Lower lobe of right lung (tissue), 2 donors: ENCODE data around the gene ZNF521. TPM values are rescaled to one million over a fixed set of nuclear protein-coding genes. Genes with fewer than 3 reads are reported as not detected.

Experiments
- ATAC-seq, 2 donors: fragments of 200-7000 bp; cut with Tn5 transposase; one replicate each; pipeline ENCODE4 v1.9.1; 2020 to 2022; ENCODE audit warnings: mild to moderate bottlenecking in 2 of 2, moderate library complexity in 2 of 2
- DNase-seq: peaks from one replicate; pipeline ENCODE4 v3.0.0-alpha.2; 2020
- H3K27ac ChIP-seq: fragments of 200-600 bp; one replicate; pipeline ENCODE4 v1.8.0; 2022
- H3K27me3 ChIP-seq: fragments of 200-600 bp; one replicate; pipeline ENCODE4 v1.8.0; 2022; ENCODE audit warnings: low read depth
- H3K36me3 ChIP-seq: fragments of 200-600 bp; one replicate; pipeline ENCODE4 v1.8.0; 2022; ENCODE audit warnings: mild to moderate bottlenecking
- H3K4me1 ChIP-seq: fragments of 200-600 bp; one replicate; pipeline ENCODE4 v1.8.0; 2022
- H3K4me3 ChIP-seq: fragments of 200-600 bp; one replicate; pipeline ENCODE4 v1.8.0; 2022; ENCODE audit warnings: mild to moderate bottlenecking
- H3K9me3 ChIP-seq: fragments of 200-600 bp; one replicate; pipeline ENCODE4 v1.8.0; 2022
- intact Hi-C: fragments of 100-400 bp; cut with DNase I; formaldehyde crosslinking; loops from one replicate; pipeline ENCODE4 v1.11.0; 2022
- total RNA-seq: library from RNA; stranded (reverse); fragmentation: NEBNext Ultra II Directional; extraction: Animal tissue kit (Norgen Biotek cat#: 25700); gene quantifications from one replicate; pipeline ENCODE4 v1.2.1, GENCODE V29; 2021
- TF ChIP-seq, protein P1 (sequence below): fragments of 200-600 bp; IDR thresholded peaks from one replicate; pipeline ENCODE4 v1.8.0; 2022; ENCODE audit warnings: antibody characterized with exemption, mild to moderate bottlenecking
- donor health status: DM: no; HTN: yes; CAD: no; lungs with severe emphysema.

ZNF521 gene
- total RNA-seq, 1 donor from 2014 or later, result 12.7 TPM

DNA sequence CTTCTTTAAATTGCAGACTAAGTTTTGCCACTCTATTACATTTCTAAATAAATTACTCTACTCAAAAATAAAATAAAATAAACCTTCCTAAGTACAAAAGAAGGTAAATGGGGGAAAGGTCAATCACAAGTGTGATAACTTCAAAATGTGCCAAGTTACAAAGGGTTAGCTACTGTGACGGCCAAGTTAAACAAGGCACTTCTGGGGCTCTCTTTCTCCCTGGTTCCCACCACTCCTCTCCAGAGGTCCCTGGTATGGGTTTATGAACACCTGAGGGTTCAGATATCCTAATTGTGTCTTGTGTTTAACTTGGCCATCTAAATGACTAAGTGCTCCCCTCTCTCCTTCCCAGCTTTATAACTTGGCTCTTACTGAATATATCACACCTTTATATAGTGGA lies 5.4 kb downstream of the ZNF521 start:
- Histone ChIP-seq H3K4me1 (peaks cover 9% of the 10 kb centered on the region), H3K27ac (no peak overlapping the region), H3K4me3 (no peak overlapping the region), H3K27me3 (peaks cover 18% of the 10 kb centered on the region), H3K9me3 (no peaks in the 10 kb centered on the region), H3K36me3 (no peaks in the 10 kb centered on the region)
- intact Hi-C loops, result no loop called here
- DNase-seq, result no peak
- no peak for ATAC-seq
- TF ChIP-seq, protein P1, sequence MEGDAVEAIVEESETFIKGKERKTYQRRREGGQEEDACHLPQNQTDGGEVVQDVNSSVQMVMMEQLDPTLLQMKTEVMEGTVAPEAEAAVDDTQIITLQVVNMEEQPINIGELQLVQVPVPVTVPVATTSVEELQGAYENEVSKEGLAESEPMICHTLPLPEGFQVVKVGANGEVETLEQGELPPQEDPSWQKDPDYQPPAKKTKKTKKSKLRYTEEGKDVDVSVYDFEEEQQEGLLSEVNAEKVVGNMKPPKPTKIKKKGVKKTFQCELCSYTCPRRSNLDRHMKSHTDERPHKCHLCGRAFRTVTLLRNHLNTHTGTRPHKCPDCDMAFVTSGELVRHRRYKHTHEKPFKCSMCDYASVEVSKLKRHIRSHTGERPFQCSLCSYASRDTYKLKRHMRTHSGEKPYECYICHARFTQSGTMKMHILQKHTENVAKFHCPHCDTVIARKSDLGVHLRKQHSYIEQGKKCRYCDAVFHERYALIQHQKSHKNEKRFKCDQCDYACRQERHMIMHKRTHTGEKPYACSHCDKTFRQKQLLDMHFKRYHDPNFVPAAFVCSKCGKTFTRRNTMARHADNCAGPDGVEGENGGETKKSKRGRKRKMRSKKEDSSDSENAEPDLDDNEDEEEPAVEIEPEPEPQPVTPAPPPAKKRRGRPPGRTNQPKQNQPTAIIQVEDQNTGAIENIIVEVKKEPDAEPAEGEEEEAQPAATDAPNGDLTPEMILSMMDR, result no peak

DNA sequence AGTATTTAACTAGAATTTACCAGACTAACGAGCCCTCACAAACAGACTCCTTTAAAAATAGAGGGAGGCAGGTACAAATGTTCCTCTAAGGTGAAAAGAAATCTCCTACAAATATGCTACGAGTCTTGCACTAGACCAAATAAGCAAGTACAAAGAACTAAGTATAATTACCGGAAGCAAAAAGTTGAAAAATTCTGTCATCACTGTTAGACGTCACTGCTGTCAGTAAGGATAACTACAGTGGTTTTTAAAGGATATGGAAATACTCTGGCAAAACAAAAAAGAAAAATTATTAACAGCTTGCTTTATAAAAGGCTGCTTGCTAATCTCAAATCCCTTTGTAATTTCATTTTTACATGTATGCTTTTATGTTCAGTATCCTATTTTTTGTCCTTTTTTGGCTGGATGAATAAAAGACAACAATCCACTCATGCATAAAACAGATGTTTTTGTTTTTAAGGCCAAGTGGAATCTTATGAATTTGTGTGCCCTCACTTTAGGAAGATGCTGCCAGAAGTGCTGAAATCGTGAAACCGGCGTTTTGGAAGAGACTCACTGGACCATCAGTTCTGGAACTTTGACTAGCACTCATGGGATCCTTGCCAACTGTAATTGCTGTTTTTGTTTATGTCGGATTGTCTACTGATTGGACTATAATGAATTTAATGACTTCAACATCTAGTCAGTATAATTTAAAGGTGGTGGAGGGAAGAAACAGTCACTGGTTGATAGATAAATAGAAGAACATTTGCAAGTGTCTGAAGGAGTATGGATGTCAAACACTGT lies 6.7 kb downstream of the ZNF521 start:
- Histone ChIP-seq H3K36me3 (no peaks in the 10 kb centered on the region), H3K4me3 (no peak overlapping the region), H3K27me3 (peaks cover 14% of the 10 kb centered on the region), H3K27ac (no peak overlapping the region), H3K9me3 (no peaks in the 10 kb centered on the region), H3K4me1 (peaks cover 5% of the 10 kb centered on the region)
- ATAC-seq (no peak), DNase-seq (no peak)
- TF ChIP-seq, protein P1, result no peak
- intact Hi-C loops, result no loop called here

DNA sequence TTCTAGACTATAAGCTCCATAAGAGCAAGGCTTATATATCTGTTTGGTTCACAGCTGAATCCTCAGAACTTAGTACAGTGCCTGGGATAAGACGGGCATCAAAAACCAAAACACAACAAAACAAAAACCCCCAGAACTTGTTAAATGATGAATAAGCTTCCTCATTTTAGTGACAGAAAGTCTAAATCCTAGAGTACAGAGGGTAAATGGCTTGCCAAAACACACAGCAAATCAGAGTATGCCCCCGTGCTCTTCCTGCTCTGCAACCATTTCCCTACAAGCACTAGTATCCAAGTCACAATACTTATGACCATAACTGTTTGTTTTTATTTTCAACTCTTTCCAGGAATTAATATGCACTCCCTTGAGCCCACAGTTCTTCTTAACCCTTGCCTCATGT lies 10.1 kb downstream of the ZNF521 start:
- no peak for ATAC-seq
- no peak overlapping the region for H3K4me3 ChIP-seq
- DNase-seq, result no peak
- no peak overlapping the region for H3K27ac ChIP-seq
- H3K36me3 ChIP-seq, result no peaks in the 10 kb centered on the region
- H3K27me3 ChIP-seq, result no peaks in the 10 kb centered on the region
- TF ChIP-seq, protein P1, result no peak
- no peaks in the 10 kb centered on the region for H3K4me1 ChIP-seq
- no peaks in the 10 kb centered on the region for H3K9me3 ChIP-seq
- intact Hi-C loops, result no loop called here

DNA sequence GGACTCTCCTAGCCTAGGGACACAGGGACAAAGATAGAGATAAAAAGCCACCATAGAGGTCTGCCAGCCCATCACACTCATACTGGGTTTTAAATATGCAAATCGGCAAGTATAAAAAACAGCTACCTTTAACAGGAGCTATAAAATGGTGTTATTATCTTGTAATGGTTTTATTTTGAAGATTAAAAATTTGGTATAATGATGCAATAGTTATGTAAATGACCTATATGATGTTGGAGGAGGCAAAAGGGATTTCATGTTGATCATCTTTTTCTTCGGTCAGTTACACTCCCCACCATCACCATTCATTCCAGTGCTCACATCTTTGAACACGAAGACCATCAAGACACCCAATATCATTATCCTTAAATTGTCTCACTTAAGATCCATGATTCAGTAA lies 11.2 kb downstream of the ZNF521 start:
- Histone ChIP-seq H3K9me3 (no peaks in the 10 kb centered on the region), H3K27me3 (no peaks in the 10 kb centered on the region), H3K4me1 (no peaks in the 10 kb centered on the region), H3K4me3 (no peak overlapping the region), H3K36me3 (no peaks in the 10 kb centered on the region), H3K27ac (no peak overlapping the region)
- no peak for ATAC-seq
- intact Hi-C loops, result no loop called here
- DNase-seq, result no peak
- TF ChIP-seq, protein P1, result no peak

DNA sequence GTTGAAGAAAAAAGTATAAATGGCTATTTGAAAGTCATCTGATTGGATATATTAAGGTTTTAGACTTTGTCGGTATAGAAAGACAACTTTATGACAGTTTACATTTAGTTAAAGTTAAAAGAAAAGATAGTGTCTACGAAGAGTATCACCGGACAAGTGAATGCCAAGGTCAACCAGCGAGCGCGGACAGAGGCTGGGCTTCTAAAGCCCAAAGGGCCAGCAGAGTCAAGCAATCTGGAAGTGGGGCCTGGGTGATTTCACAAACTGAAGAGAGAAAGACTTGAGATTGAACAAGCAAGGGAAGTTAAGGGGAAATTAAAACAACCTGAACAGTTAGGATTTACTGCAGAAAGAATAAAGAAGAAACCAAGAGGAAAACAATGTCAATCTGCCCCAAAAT lies 16.3 kb downstream of the ZNF521 start:
- Histone ChIP-seq H3K9me3 (no peaks in the 10 kb centered on the region), H3K4me3 (no peak overlapping the region), H3K27me3 (no peaks in the 10 kb centered on the region), H3K27ac (no peak overlapping the region), H3K36me3 (no peaks in the 10 kb centered on the region), H3K4me1 (no peaks in the 10 kb centered on the region)
- TF ChIP-seq, protein P1, result no peak
- DNase-seq, result no peak
- intact Hi-C loops, result no loop called here
- no peak for ATAC-seq
